Smooth muscle cell (in vitro differentiated cells): ENCODE data around the gene SGSM2. TPM values are rescaled to one million over a fixed set of nuclear protein-coding genes. Genes with fewer than 3 reads are reported as not detected.
"Not testable (repeated sequence)": the region's sequence is repeated elsewhere in the genome, so short reads cannot be mapped to it uniquely, and the experiment has no call there.

Experiments
- DNase-seq: peaks from one replicate; lab custom pipeline; 2025; ENCODE audit not compliant: unreplicated experiment; lab: John Stamatoyannopoulos, UW
- H2AFZ ChIP-seq: fragments of 200-600 bp; sonication (generic); 2 replicates; pipeline ENCODE4 v1.6.0; 2016; ENCODE audit warnings: antibody characterized with exemption, low read depth, mild to moderate bottlenecking
- H3F3A ChIP-seq: fragments of 200-600 bp; sonication (generic); 2 replicates; pipeline ENCODE4 v1.6.0; 2017; ENCODE audit warnings: antibody characterized with exemption, low read depth
- H3K27ac ChIP-seq: fragments of 200-600 bp; sonication (generic); 2 replicates; pipeline ENCODE4 v1.5.1; 2016; ENCODE audit warnings: low read depth, mild to moderate bottlenecking
- H3K27me3 ChIP-seq: fragments of 200-600 bp; sonication (generic); 2 replicates; pipeline ENCODE4 v1.6.1; 2016; ENCODE audit warnings: low read depth, mild to moderate bottlenecking
- H3K36me3 ChIP-seq: fragments of 200-600 bp; sonication (generic); 2 replicates; pipeline ENCODE4 v1.5.1; 2016; ENCODE audit warnings: low read depth
- H3K4me1 ChIP-seq: fragments of 200-600 bp; sonication (generic); 2 replicates; pipeline ENCODE4 v1.5.1; 2016; ENCODE audit warnings: low read depth
- H3K4me2 ChIP-seq: fragments of 200-600 bp; sonication (generic); 2 replicates; pipeline ENCODE4 v1.6.0; 2016; ENCODE audit warnings: mild to moderate bottlenecking
- H3K4me3 ChIP-seq: fragments of 200-600 bp; sonication (generic); 2 replicates; pipeline ENCODE4 v1.5.1; 2016; ENCODE audit warnings: mild to moderate bottlenecking
- H3K79me2 ChIP-seq: fragments of 200-600 bp; sonication (generic); 2 replicates; pipeline ENCODE4 v1.6.0; 2016; ENCODE audit warnings: low read depth, mild to moderate bottlenecking
- H3K9ac ChIP-seq: fragments of 200-600 bp; sonication (generic); 2 replicates; pipeline ENCODE4 v1.6.0; 2016; ENCODE audit warnings: low read depth
- H3K9me3 ChIP-seq: fragments of 200-600 bp; sonication (generic); replicated peaks from 2 replicates; pipeline ENCODE4 v1.5.1; 2016; ENCODE audit warnings: low read depth
- H4K20me1 ChIP-seq: fragments of 200-600 bp; sonication (generic); 2 replicates; pipeline ENCODE4 v1.6.0; 2016; ENCODE audit warnings: low read depth
- WGBS: methylation state at CpG from one replicate; pipeline ENCODE4 v1.1.7; 2016; ENCODE audit warnings: low lambda C conversion rate; 5-methylcytosine and 5-hydroxymethylcytosine counted together
- polyA plus RNA-seq: library from polyadenylated mRNA; unstranded; fragments of >200 nt; fragmentation: Nextera tagmentation; extraction: Ambion mirVana; gene quantifications from 2 replicates; pipeline ENCODE4 v1.2.1, GENCODE V29; 2016
- total RNA-seq: library from RNA; depleted of rRNA; stranded (reverse); fragments of >200 nt; gene quantifications from 2 replicates; pipeline ENCODE4 v1.2.3, GENCODE V29; 2014
- TF ChIP-seq, protein P1 (sequence below): fragments of 200-600 bp; sonication (generic); IDR thresholded peaks from 2 replicates; pipeline ENCODE4 v1.5.1; 2017; ENCODE audit warnings: borderline replicate concordance, mild to moderate bottlenecking, antibody characterized with exemption; ENCODE audit not compliant: insufficient read depth, poor library complexity, severe bottlenecking

SGSM2 gene
- total and polyA plus RNA-seq, 2 experiments from 2014 or later, result 20.8 to 26.9 TPM

DNA sequence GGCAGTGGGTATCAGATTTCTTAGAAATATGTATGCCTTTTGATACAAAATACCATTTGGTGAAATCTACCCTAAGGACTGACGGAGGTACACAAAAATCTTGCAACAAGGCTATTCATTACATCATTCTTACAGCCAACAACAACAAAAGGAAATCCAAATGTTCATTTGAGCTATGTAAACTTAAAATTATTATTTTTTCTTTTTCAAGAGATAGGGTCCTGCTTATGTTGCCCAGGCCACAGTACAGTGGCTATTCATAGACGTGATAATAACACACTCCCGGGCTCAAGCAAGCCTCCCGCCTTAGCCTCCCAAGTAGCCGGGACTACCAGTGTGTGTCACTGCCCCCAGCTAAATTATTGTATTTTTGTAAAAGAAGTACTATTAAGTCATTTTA lies 24.6 kb upstream of the SGSM2 start:
- Histone ChIP-seq H3K4me3 (no peak overlapping the region), H3K4me1 (no peaks in the 10 kb centered on the region), H3F3A (no peaks in the 10 kb centered on the region), H3K27ac (no peak overlapping the region), H2AFZ (no peak overlapping the region), H3K27me3 (no peaks in the 10 kb centered on the region), H3K9me3 (no peaks in the 10 kb centered on the region), H4K20me1 (no peaks in the 10 kb centered on the region), H3K79me2 (no peaks in the 10 kb centered on the region), H3K36me3 (no peaks in the 10 kb centered on the region), H3K9ac (no peak overlapping the region), H3K4me2 (no peak overlapping the region)
- TF ChIP-seq, protein P1, sequence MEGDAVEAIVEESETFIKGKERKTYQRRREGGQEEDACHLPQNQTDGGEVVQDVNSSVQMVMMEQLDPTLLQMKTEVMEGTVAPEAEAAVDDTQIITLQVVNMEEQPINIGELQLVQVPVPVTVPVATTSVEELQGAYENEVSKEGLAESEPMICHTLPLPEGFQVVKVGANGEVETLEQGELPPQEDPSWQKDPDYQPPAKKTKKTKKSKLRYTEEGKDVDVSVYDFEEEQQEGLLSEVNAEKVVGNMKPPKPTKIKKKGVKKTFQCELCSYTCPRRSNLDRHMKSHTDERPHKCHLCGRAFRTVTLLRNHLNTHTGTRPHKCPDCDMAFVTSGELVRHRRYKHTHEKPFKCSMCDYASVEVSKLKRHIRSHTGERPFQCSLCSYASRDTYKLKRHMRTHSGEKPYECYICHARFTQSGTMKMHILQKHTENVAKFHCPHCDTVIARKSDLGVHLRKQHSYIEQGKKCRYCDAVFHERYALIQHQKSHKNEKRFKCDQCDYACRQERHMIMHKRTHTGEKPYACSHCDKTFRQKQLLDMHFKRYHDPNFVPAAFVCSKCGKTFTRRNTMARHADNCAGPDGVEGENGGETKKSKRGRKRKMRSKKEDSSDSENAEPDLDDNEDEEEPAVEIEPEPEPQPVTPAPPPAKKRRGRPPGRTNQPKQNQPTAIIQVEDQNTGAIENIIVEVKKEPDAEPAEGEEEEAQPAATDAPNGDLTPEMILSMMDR, result no peak
- DNase-seq, result no peak
- WGBS, result 96% methylated on average over 5 of the region's 5 CpGs

DNA sequence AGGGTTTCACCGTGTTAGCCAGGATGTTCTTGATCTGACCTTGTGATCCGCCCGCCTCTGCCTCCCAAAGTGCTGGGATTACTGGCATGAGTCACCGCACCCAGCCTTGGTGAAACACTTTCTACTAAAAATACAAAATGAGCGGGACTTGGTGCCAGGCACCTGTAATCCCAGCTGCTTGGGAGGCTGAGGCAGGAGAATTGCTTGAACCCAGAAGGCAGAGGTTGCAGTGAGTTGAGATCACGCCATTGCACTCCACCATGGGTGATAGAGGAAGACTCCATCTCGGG lies 20.4 kb upstream of the SGSM2 start:
- not testable (repeated sequence) for H3K27ac ChIP-seq, H3K36me3 ChIP-seq, H3K4me1 ChIP-seq, H4K20me1 ChIP-seq, H3K4me2 ChIP-seq, H3K27me3 ChIP-seq, H3K79me2 ChIP-seq, H3F3A ChIP-seq, DNase-seq, H3K9ac ChIP-seq, H2AFZ ChIP-seq, H3K4me3 ChIP-seq, H3K9me3 ChIP-seq
- 60% methylated on average over 7 of the region's 7 CpGs for WGBS

DNA sequence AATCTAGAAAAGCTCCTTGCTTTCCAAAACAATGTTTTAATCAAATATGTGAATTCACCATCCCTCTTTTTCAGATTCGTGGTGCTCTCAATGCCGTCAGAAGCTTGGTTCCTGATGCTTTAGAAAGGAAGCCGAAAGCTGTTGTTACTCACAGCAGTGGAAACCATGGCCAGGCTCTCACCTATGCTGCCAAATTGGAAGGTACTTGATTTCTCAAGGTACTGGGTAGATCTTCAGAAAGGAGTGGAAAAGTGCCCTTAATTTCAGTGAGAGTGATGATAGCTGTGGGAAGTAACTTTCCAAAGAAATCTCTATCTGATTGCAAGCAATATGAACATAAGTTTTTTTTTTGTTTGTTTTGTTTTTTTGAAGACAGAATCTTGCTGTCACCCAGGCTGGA lies 19.5 kb upstream of the SGSM2 start:
- Histone ChIP-seq H2AFZ (no peak overlapping the region), H3K9ac (no peak overlapping the region), H3K4me1 (no peaks in the 10 kb centered on the region), H4K20me1 (no peaks in the 10 kb centered on the region), H3K36me3 (no peaks in the 10 kb centered on the region), H3K9me3 (no peaks in the 10 kb centered on the region), H3F3A (no peaks in the 10 kb centered on the region), H3K79me2 (no peaks in the 10 kb centered on the region), H3K27me3 (no peaks in the 10 kb centered on the region), H3K27ac (no peak overlapping the region), H3K4me3 (no peak overlapping the region), H3K4me2 (no peak overlapping the region)
- 96% methylated on average over 3 of the region's 3 CpGs for WGBS
- DNase-seq, result no peak
- TF ChIP-seq, protein P1, result no peak

DNA sequence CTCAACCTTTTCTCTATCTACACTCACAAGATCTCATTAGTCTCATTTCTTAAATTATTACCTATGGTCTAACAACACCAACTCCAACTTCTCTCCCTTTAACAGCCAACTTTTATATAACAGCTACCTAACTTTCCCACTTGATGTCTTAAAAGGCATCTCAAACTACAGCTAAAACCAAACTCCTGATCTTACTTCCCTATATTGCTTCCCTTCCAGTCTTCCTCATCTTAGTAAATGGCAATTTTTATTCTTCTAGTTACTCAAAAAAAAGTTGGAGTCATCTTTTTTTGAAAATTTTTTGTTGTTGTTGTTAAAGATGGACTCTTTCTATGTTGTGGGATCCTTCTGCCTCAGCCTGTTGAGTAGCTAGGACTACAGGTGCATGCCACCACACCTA lies 18.2 kb upstream of the SGSM2 start:
- no peak overlapping the region for H3K27ac ChIP-seq
- no peaks in the 10 kb centered on the region for H3K79me2 ChIP-seq
- H3K4me2 ChIP-seq, result no peak overlapping the region
- H4K20me1 ChIP-seq, result no peaks in the 10 kb centered on the region
- no peak overlapping the region for H3K9ac ChIP-seq
- H2AFZ ChIP-seq, result no peak overlapping the region
- no peak overlapping the region for H3K4me3 ChIP-seq
- H3K9me3 ChIP-seq, result no peaks in the 10 kb centered on the region
- TF ChIP-seq, protein P1, result no peak
- H3K4me1 ChIP-seq, result no peaks in the 10 kb centered on the region
- no peaks in the 10 kb centered on the region for H3K27me3 ChIP-seq
- H3K36me3 ChIP-seq, result peaks cover 10% of the 10 kb centered on the region
- no peak for DNase-seq
- H3F3A ChIP-seq, result no peaks in the 10 kb centered on the region
